DND-41 (cell line): ENCODE data around the gene WDR72.
"Not testable (repeated sequence)": the region's sequence is repeated elsewhere in the genome, so short reads cannot be mapped to it uniquely, and the experiment has no call there.

Experiments
- ATAC-seq: fragments of 200-7000 bp; cut with Tn5 transposase; 3 replicates; pipeline ENCODE4 v1.9.1; 2021; ENCODE audit warnings: low read depth; ENCODE audit not compliant: insufficient read depth
- DNase-seq: peaks from one replicate; pipeline ENCODE4 v3.0.0-alpha.2; 2020
- H2AFZ ChIP-seq: 2 replicates; pipeline ENCODE4 v1.6.0; 2012; ENCODE audit warnings: low read depth, low read length
- H3K27ac ChIP-seq: 2 replicates; pipeline ENCODE4 v1.5.1; 2012; ENCODE audit warnings: low read length, inconsistent platforms
- H3K27me3 ChIP-seq: fragments of 200-600 bp; sonication (generic); 2 replicates; pipeline ENCODE4 v1.6.0; 2012; ENCODE audit warnings: low read length, mild to moderate bottlenecking, inconsistent platforms; ENCODE audit not compliant: insufficient read depth, poor library complexity
- H3K36me3 ChIP-seq: 2 replicates; pipeline ENCODE4 v1.5.1; 2012; ENCODE audit warnings: low read length, inconsistent platforms; ENCODE audit not compliant: insufficient read depth
- H3K4me1 ChIP-seq: 2 replicates; pipeline ENCODE4 v1.5.1; 2012; ENCODE audit warnings: mild to moderate bottlenecking, low read length; ENCODE audit not compliant: insufficient read depth
- H3K4me2 ChIP-seq: 2 replicates; pipeline ENCODE4 v1.6.0; 2012; ENCODE audit warnings: mild to moderate bottlenecking, moderate library complexity, low read length, inconsistent platforms; ENCODE audit not compliant: insufficient read depth
- H3K4me3 ChIP-seq, 2 experiments: fragments of 200-600 bp in 1 of 2; shearing (Covaris generic) in 1 of 2; 2 replicates each; pipeline ENCODE4 v1.5.1; 2012 to 2016; ENCODE audit warnings: inconsistent platforms in 2 of 2, low read length in 2 of 2, mild to moderate bottlenecking in 2 of 2, low read depth in 1 of 2, moderate library complexity in 1 of 2
- H3K79me2 ChIP-seq: 2 replicates; pipeline ENCODE4 v1.6.0; 2012; ENCODE audit warnings: low read length, inconsistent platforms; ENCODE audit not compliant: insufficient read depth
- H3K9ac ChIP-seq: 2 replicates; pipeline ENCODE4 v1.6.0; 2012; ENCODE audit warnings: low read depth, mild to moderate bottlenecking, inconsistent platforms, low read length, moderate library complexity
- H3K9me3 ChIP-seq: 2 replicates; pipeline ENCODE4 v1.5.1; 2012; ENCODE audit warnings: low read length, moderate library complexity, mild to moderate bottlenecking, inconsistent platforms; ENCODE audit not compliant: insufficient read depth, severe bottlenecking
- H4K20me1 ChIP-seq: 2 replicates; pipeline ENCODE4 v1.6.0; 2012; ENCODE audit warnings: low read length; ENCODE audit not compliant: insufficient read depth
- CTCF ChIP-seq: IDR thresholded peaks from 2 replicates; pipeline ENCODE4 v1.5.1; 2012; ENCODE audit warnings: borderline replicate concordance, low read length, moderate library complexity, mild to moderate bottlenecking; ENCODE audit not compliant: poor library complexity, severe bottlenecking; ENCODE audit errors: extremely low read depth
- EZH2 ChIP-seq: IDR thresholded peaks from 3 replicates; pipeline ENCODE4 v1.6.1; 2012; ENCODE audit warnings: borderline replicate concordance, low read depth, mild to moderate bottlenecking, moderate library complexity, low read length, inconsistent platforms; ENCODE audit not compliant: severe bottlenecking

The WDR72 gene

DNA sequence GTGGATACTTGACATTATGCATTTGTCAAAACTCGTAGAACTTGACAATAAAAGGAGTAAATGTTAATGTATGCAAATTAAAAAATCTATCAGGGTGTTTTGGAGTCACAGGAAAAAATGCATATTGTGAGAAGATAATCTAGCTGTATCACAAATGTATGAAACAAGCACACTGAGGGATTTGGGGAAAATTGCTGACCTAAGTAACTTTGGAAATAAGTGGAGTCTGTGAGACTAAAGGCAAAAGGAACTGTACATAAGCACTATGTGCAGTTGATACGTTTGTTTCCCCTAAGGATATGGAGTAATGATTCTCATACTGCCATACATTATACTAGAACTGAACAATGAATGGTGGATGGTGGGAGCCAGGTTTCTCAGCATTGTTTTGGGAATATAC is 43.2 kb upstream of the WDR72 start:
- Histone ChIP-seq H3K27me3 (no peaks in the 10 kb centered on the region), H4K20me1 (no peaks in the 10 kb centered on the region), H3K9me3 (no peaks in the 10 kb centered on the region), H3K4me1 (no peaks in the 10 kb centered on the region), H3K27ac (no peak overlapping the region), H3K4me2 (no peak overlapping the region), H3K4me3 (no peak overlapping the region), H3K79me2 (no peaks in the 10 kb centered on the region), H3K9ac (no peak overlapping the region), H3K36me3 (no peaks in the 10 kb centered on the region), H2AFZ (no peak overlapping the region)
- no peak for DNase-seq
- TF ChIP-seq CTCF (no peak), EZH2 (no peak)
- no peak for ATAC-seq

- no peak overlapping the region for H3K27ac ChIP-seq
- no peaks in the 10 kb centered on the region for H4K20me1 ChIP-seq
- H3K4me1 ChIP-seq, result no peaks in the 10 kb centered on the region
- H2AFZ ChIP-seq, result no peak overlapping the region
- H3K9me3 ChIP-seq, result no peaks in the 10 kb centered on the region
- H3K4me2 ChIP-seq, result no peak overlapping the region
- TF ChIP-seq EZH2 (no peak), CTCF (no peak)
- no peak overlapping the region for H3K9ac ChIP-seq
- no peaks in the 10 kb centered on the region for H3K36me3 ChIP-seq
- H3K79me2 ChIP-seq, result no peaks in the 10 kb centered on the region
- H3K4me3 ChIP-seq, result no peak overlapping the region
- ATAC-seq (no peak), DNase-seq (no peak)
- no peaks in the 10 kb centered on the region for H3K27me3 ChIP-seq
Measured at GRCh38 chr15:53791581-53791980, 32.1 kb upstream of the WDR72 start.

GRCh38 chr15:53789654-53790375 is 30.4 kb upstream of the WDR72 start:
- TF ChIP-seq CTCF (no peak), EZH2 (no peak)

GRCh38 chr15:53786401-53786800 is 26.9 kb upstream of the WDR72 start:
- Histone ChIP-seq H3K4me3 (no peak overlapping the region), H3K4me2 (no peak overlapping the region), H3K27ac (no peak overlapping the region), H2AFZ (no peak overlapping the region), H3K4me1 (no peaks in the 10 kb centered on the region), H3K79me2 (no peaks in the 10 kb centered on the region), H3K27me3 (no peaks in the 10 kb centered on the region), H3K36me3 (no peaks in the 10 kb centered on the region), H3K9me3 (no peaks in the 10 kb centered on the region), H3K9ac (no peak overlapping the region), H4K20me1 (no peaks in the 10 kb centered on the region)
- no peak for ATAC-seq
- TF ChIP-seq EZH2 (no peak), CTCF (no peak)
- DNase-seq, result no peak

More at GRCh38 chr15:53789654-53790375, 30.4 kb upstream of the WDR72 start:
- DNase-seq (no peak), ATAC-seq (no peak)
- Histone ChIP-seq H3K4me2 (no peak overlapping the region), H3K9me3 (no peaks in the 10 kb centered on the region), H3K79me2 (no peaks in the 10 kb centered on the region), H3K27me3 (no peaks in the 10 kb centered on the region), H3K9ac (no peak overlapping the region), H3K27ac (no peak overlapping the region), H4K20me1 (no peaks in the 10 kb centered on the region), H3K4me1 (no peaks in the 10 kb centered on the region), H2AFZ (no peak overlapping the region), H3K4me3 (no peak overlapping the region), H3K36me3 (no peaks in the 10 kb centered on the region)

DNA sequence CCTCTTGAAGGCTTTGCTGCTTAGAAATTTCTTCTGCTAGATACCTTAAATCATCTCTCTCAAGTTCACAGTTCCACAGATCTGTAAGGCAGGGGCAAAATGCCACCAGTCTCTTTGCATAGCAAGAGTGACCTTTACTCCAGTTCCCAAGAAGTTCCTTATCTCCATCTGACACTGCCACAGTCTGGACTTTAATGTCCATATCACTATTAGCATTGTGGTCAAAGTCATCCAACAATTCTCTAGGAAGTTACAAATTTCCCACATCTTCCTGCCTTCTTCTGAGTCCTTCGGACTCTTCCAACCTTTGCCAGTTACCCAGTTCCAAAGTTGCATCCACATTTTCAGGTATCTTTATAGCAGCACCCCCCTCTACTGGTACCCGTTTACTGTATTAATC is 25.8 kb upstream of the WDR72 start:
- H3K27me3 ChIP-seq, H3K9ac ChIP-seq, H3K27ac ChIP-seq, H3K4me2 ChIP-seq, ATAC-seq, H3K4me1 ChIP-seq, H4K20me1 ChIP-seq, DNase-seq, H3K79me2 ChIP-seq, H3K9me3 ChIP-seq, H2AFZ ChIP-seq, H3K4me3 ChIP-seq, H3K36me3 ChIP-seq: not testable (repeated sequence)
